Uterus (tissue), 4 donors: ENCODE results near the gene SLC41A3. TPM values are rescaled to one million over a fixed set of nuclear protein-coding genes. Genes with fewer than 3 reads are reported as not detected.

Source experiments
- DNase-seq, 2 donors: peaks; one replicate each; pipeline ENCODE4 v3.0.0-alpha.2; 2019 to 2020
- H3K27ac ChIP-seq, 2 donors: fragments of 200-600 bp; sonication (generic); 1 replicate in 1 of 2; 2 replicates in 1 of 2; pipeline ENCODE4 v1.5.1; 2016 to 2018
- H3K27me3 ChIP-seq, 2 donors: fragments of 200-600 bp; sonication (generic); one replicate each; pipeline ENCODE4 v1.5.1; 2018 to 2019; ENCODE audit warnings: control low read depth in 1 of 2
- H3K36me3 ChIP-seq, 2 donors: fragments of 200-600 bp; sonication (generic); one replicate each; pipeline ENCODE4 v1.5.1; 2019; ENCODE audit warnings: control low read depth in 1 of 2
- H3K4me1 ChIP-seq, 2 donors: fragments of 200-600 bp; sonication (generic); one replicate each; pipeline ENCODE4 v1.5.1; 2018 to 2019; ENCODE audit warnings: control low read depth in 1 of 2
- H3K4me3 ChIP-seq, 2 donors: fragments of 200-600 bp; sonication (generic); 1 replicate in 1 of 2; 2 replicates in 1 of 2; pipeline ENCODE4 v1.5.1; 2018 to 2019; ENCODE audit warnings: mild to moderate bottlenecking in 1 of 2
- H3K9me3 ChIP-seq, 2 donors: fragments of 200-600 bp; sonication (generic); one replicate each; pipeline ENCODE4 v1.5.1; 2019; ENCODE audit warnings: control low read depth in 1 of 2
- POLR2A ChIP-seq, 2 donors: fragments of 450-650 bp; IDR thresholded peaks; one replicate each; pipeline ENCODE4 v1.6.1; 2016; ENCODE audit warnings: antibody characterized with exemption in 2 of 2, mild to moderate bottlenecking in 1 of 2, moderate library complexity in 1 of 2
- intact Hi-C: fragments of 100-400 bp; cut with DNase I; formaldehyde crosslinking; loops from one replicate; pipeline ENCODE4 v1.15.1; 2023; ENCODE audit warnings: low total_unique reads
- total RNA-seq, 4 donors: library from RNA; depleted of rRNA in 3 of 4; stranded (reverse); fragments of >200 nt in 3 of 4; gene quantifications; one replicate each; pipeline versions ENCODE4 v1.1.0 to v1.2.4, GENCODE V29; 2014 to 2023
- TF ChIP-seq, protein P1 (sequence below), 4 experiments: fragments of 200-600 bp in 2 of 4; fragments of 450-650 bp in 2 of 4; sonication (generic) in 2 of 4; IDR thresholded peaks; one replicate each; pipeline ENCODE4 v1.5.1; 2016 to 2019; ENCODE audit warnings: antibody characterized with exemption in 4 of 4, mild to moderate bottlenecking in 2 of 4, moderate library complexity in 1 of 4
- donor health status: DM: yes; HTN: yes; CAD: no.

Gene SLC41A3
- total RNA-seq, 4 donors from 2014 or later = 65.9 to 94.9 (median 77.4) TPM

DNA sequence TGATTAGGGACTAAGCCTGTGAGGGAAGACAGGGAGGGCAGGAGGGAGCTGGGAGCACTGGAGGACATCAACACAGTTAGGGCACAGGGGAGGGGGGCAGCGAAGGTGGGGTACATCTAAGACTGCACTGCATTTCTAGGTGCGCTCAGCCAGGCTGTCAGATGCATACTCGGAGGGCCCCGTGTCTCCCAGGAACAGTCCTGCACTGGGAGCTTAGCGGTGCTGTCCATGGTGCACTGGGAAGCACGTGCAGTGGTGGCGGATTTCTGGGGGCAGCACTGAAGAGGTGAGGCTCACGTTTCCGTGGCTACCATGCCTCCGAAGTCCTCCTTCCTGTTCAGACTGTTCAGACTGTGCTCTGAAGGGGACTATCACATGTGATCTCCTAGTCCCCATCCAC lies 60.5 kb downstream of the SLC41A3 start:
- TF ChIP-seq, protein P1, sequence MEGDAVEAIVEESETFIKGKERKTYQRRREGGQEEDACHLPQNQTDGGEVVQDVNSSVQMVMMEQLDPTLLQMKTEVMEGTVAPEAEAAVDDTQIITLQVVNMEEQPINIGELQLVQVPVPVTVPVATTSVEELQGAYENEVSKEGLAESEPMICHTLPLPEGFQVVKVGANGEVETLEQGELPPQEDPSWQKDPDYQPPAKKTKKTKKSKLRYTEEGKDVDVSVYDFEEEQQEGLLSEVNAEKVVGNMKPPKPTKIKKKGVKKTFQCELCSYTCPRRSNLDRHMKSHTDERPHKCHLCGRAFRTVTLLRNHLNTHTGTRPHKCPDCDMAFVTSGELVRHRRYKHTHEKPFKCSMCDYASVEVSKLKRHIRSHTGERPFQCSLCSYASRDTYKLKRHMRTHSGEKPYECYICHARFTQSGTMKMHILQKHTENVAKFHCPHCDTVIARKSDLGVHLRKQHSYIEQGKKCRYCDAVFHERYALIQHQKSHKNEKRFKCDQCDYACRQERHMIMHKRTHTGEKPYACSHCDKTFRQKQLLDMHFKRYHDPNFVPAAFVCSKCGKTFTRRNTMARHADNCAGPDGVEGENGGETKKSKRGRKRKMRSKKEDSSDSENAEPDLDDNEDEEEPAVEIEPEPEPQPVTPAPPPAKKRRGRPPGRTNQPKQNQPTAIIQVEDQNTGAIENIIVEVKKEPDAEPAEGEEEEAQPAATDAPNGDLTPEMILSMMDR (IDR thresholded peaks at IDR 0.05) = no peak
- no peak for TF ChIP-seq POLR2A (IDR thresholded peaks at IDR 0.05)
- Histone ChIP-seq H3K27me3 (no peaks in the 10 kb centered on the region), H3K36me3 (no peaks in the 10 kb centered on the region), H3K4me1 (no peaks in the 10 kb centered on the region), H3K9me3 (no peaks in the 10 kb centered on the region), H3K4me3 (no peak overlapping the region), H3K27ac (no peak overlapping the region)
- DNase-seq = no peak
- intact Hi-C loops = no loop called here

DNA sequence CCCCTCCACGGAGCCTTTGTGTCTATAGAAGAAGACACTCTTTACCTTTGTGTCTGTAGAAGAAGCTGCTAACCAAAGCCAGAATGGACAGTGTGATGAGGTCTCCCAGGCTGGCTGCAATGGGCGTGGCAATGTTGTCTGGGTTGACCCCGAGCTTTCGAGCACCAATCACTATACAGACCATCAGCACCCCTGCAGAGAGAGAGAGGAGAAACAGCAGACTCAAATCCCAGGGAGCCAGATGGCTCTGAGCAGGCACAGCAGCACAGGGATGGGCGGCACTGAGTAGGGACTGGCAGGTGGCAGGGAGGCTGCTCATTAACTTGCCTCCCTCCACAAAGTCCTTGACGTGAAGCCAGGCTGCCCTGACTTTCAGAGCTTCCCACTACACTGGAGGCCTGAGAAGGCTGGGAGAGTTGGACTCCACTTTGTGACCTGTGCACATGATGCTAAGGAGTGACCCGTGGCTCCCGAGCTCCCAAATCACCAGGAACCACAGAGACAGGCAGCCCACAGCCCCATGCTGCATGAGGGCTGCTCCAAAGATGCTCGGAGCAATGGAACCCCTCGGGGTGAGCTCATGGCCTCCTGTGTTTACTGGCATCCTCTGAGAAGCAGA lies 61.1 kb downstream of the SLC41A3 start:
- Histone ChIP-seq H3K27me3 (no peaks in the 10 kb centered on the region), H3K4me3 (no peak overlapping the region), H3K4me1 (no peaks in the 10 kb centered on the region), H3K36me3 (no peaks in the 10 kb centered on the region), H3K9me3 (no peaks in the 10 kb centered on the region), H3K27ac (peak overlapping the region in 1 of 2 donors; percentile 49)
- intact Hi-C loops = no loop called here
- no peak for DNase-seq
- TF ChIP-seq, protein P1 (IDR thresholded peaks at IDR 0.05) = no peak
- TF ChIP-seq POLR2A (IDR thresholded peaks at IDR 0.05) = no peak

DNA sequence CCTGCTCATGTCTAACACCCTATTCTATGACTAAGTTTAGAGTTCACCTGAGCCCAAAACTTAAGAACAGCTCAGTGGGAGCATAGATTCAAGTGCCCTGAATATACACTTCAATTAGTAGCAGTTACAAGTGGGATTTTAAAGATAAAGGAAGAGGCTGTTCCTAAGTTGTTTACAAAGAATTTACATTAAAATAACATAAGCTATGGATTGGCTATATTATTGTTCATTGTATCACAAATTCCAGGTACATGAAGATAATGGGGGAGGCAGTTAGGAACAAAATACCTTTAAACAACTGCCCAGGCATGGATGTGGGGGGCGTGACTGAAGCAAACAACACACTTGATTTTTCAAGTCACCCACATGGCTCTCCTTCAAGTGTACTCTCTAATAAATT lies 62.2 kb downstream of the SLC41A3 start:
- H3K27ac ChIP-seq = peak overlapping the region; percentile 49 to 58
- no peak for TF ChIP-seq POLR2A (IDR thresholded peaks at IDR 0.05)
- TF ChIP-seq, protein P1 (IDR thresholded peaks at IDR 0.05) = no peak
- no peak for DNase-seq
- intact Hi-C loops = no loop called here
- H3K4me3 ChIP-seq = no peak overlapping the region
- no peaks in the 10 kb centered on the region for H3K36me3 ChIP-seq
- no peaks in the 10 kb centered on the region for H3K9me3 ChIP-seq
- no peaks in the 10 kb centered on the region for H3K27me3 ChIP-seq
- H3K4me1 ChIP-seq = no peaks in the 10 kb centered on the region

DNA sequence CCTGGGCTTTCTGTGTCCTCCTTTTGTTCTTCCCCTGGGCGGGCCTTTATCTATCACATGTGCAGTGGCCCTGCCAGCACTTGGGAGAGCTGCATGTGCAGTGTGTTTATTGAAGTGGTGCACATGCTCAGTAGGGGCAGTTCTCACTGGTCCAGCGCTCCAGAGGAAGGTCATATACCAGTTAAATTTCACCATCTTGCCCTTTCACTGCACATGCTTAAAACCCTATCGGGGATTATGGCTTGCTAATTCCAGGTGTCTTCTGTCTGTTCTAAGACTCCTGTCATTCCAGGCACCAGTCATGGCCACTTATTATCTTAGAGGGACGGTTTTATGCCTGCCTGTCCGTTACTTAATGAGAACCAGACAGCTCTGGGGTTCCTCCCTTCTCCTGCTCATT lies 62.7 kb downstream of the SLC41A3 start:
- intact Hi-C loops = no loop called here
- Histone ChIP-seq H3K9me3 (no peaks in the 10 kb centered on the region), H3K36me3 (no peaks in the 10 kb centered on the region), H3K4me3 (no peak overlapping the region), H3K27ac (peak overlapping the region; percentile 58 to 65), H3K4me1 (no peaks in the 10 kb centered on the region), H3K27me3 (no peaks in the 10 kb centered on the region)
- TF ChIP-seq, protein P1 (IDR thresholded peaks at IDR 0.05) = no peak
- no peak for TF ChIP-seq POLR2A (IDR thresholded peaks at IDR 0.05)
- peak; percentile 65 to 82 for DNase-seq

DNA sequence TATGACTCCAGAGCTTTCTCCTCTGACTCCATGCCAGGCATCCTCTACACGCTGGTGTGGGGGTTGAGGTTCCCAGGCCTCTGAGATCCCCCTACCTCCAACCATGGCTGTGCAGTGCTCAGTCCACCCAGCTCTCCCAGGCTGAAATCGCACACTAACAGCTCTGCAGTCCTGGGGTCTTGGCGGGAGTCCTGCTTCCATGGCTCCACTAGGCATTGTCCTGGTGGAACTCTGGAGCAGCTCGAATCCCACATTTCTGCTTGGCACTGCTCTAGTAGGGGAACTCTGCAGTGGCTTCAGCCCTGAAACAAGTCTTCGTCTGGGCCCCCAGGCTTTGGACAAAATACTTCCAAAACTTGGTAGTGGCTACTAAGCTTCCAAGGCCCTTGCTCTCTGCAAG lies 64.2 kb downstream of the SLC41A3 start:
- no peaks in the 10 kb centered on the region for H3K36me3 ChIP-seq
- intact Hi-C loops = no loop called here
- H3K4me1 ChIP-seq = no peaks in the 10 kb centered on the region
- H3K27ac ChIP-seq = no peak overlapping the region
- no peak for DNase-seq
- no peaks in the 10 kb centered on the region for H3K27me3 ChIP-seq
- H3K4me3 ChIP-seq = no peak overlapping the region
- H3K9me3 ChIP-seq = no peaks in the 10 kb centered on the region
- TF ChIP-seq, protein P1 (IDR thresholded peaks at IDR 0.05) = no peak
- TF ChIP-seq POLR2A (IDR thresholded peaks at IDR 0.05) = no peak
